IMR-90 (cell line): ENCODE data around the gene ADPRHL1. TPM values are rescaled to one million over a fixed set of nuclear protein-coding genes. Genes with fewer than 3 reads are reported as not detected.

Experiments used
- ATAC-seq: fragments of 200-7000 bp; cut with Tn5 transposase; 2 replicates; pipeline ENCODE4 v1.9.1; 2020; ENCODE audit warnings: low read depth, mild to moderate bottlenecking, moderate library complexity
- BruUV-seq: library from RNA; stranded (reverse); fragments of 400-500 nt; replicated peaks from 2 replicates; lab custom pipeline; 2021; lab: Mats Ljungman, UMichigan
- CTCF ChIA-PET: fragments of 300-600 bp; formaldehyde crosslinking; extraction: SDS; loops from one replicate; lab custom pipeline; 2021; ENCODE audit warnings: antibody characterized with exemption; lab: Yijun Ruan, JAX
- POLR2A ChIA-PET: fragments of 300-600 bp; sonication (Branson Sonifier 250); formaldehyde crosslinking; loops from one replicate; lab custom pipeline; 2022; ENCODE audit warnings: antibody characterized with exemption; ENCODE audit not compliant: unreplicated experiment; lab: Charles Lee
- DNase-seq: peaks from one replicate; pipeline ENCODE4 v3.0.0; 2013
- H2AFZ ChIP-seq: replicated peaks from 2 replicates; pipeline ENCODE3; 2013; ENCODE audit warnings: low read length, mild to moderate bottlenecking; ENCODE audit not compliant: poor library complexity
- H2AK5ac ChIP-seq: 2 replicates; pipeline ENCODE4 v1.6.1; 2013; ENCODE audit warnings: low read depth, low read length, inconsistent platforms
- H2AK9ac ChIP-seq: replicated peaks from 2 replicates; pipeline ENCODE3; 2013; ENCODE audit warnings: mild to moderate bottlenecking, low read depth, low read length, moderate library complexity; ENCODE audit not compliant: poor library complexity
- H2BK120ac ChIP-seq: 2 replicates; pipeline ENCODE4 v1.6.1; 2013; ENCODE audit warnings: low read depth, low read length, inconsistent platforms
- H2BK15ac ChIP-seq: 3 replicates; pipeline ENCODE4 v1.6.1; 2013; ENCODE audit warnings: low read depth, low read length, inconsistent platforms
- H2BK20ac ChIP-seq: 2 replicates; pipeline ENCODE4 v1.6.1; 2013; ENCODE audit warnings: low read depth, mild to moderate bottlenecking, inconsistent platforms, low read length, moderate library complexity
- H2BK5ac ChIP-seq: 2 replicates; pipeline ENCODE4 v1.6.1; 2013; ENCODE audit warnings: mild to moderate bottlenecking, low read depth, low read length, inconsistent platforms; ENCODE audit not compliant: poor library complexity, severe bottlenecking
- H3K14ac ChIP-seq: replicated peaks from 2 replicates; pipeline ENCODE4 v1.6.1; 2013; ENCODE audit warnings: low read depth, low read length, inconsistent platforms
- H3K18ac ChIP-seq: 2 replicates; pipeline ENCODE4 v1.6.1; 2013; ENCODE audit warnings: low read depth, low read length, control low read depth
- H3K23ac ChIP-seq: 2 replicates; pipeline ENCODE4 v1.6.1; 2013; ENCODE audit warnings: low read depth, low read length, inconsistent platforms
- H3K27ac ChIP-seq: 2 replicates; pipeline ENCODE4 v1.5.1; 2013; ENCODE audit warnings: mild to moderate bottlenecking, control low read depth, low read length; ENCODE audit not compliant: insufficient read depth
- H3K27me3 ChIP-seq: 2 replicates; pipeline ENCODE4 v1.6.1; 2013; ENCODE audit warnings: low read length; ENCODE audit not compliant: control insufficient read depth, insufficient read depth
- H3K36me3 ChIP-seq: 2 replicates; pipeline ENCODE4 v1.6.1; 2013; ENCODE audit warnings: low read length, mixed read lengths; ENCODE audit not compliant: control insufficient read depth, insufficient read depth
- H3K4ac ChIP-seq: 2 replicates; pipeline ENCODE4 v1.6.1; 2013; ENCODE audit warnings: low read depth, low read length, inconsistent platforms
- H3K4me1 ChIP-seq: 2 replicates; pipeline ENCODE4 v1.6.1; 2013; ENCODE audit warnings: low read length, mixed read lengths; ENCODE audit not compliant: control insufficient read depth, insufficient read depth
- H3K4me2 ChIP-seq: 2 replicates; pipeline ENCODE4 v1.6.1; 2013; ENCODE audit warnings: low read depth, mild to moderate bottlenecking, control low read depth, low read length, moderate library complexity
- H3K4me3 ChIP-seq: 2 replicates; pipeline ENCODE4 v1.5.1; 2013; ENCODE audit warnings: low read depth, mild to moderate bottlenecking, control low read depth, low read length, moderate library complexity; ENCODE audit not compliant: insufficient read depth
- H3K56ac ChIP-seq: 2 replicates; pipeline ENCODE4 v1.6.1; 2013; ENCODE audit warnings: low read length, inconsistent platforms; ENCODE audit not compliant: insufficient read depth; ENCODE audit errors: extremely low read depth
- H3K79me1 ChIP-seq, 2 experiments: 2 replicates each; pipeline ENCODE4 v1.6.1; 2013; ENCODE audit warnings: low read length in 2 of 2, inconsistent platforms in 1 of 2, low read depth in 1 of 2
- H3K9ac ChIP-seq: 2 replicates; pipeline ENCODE4 v1.6.1; 2013; ENCODE audit warnings: low read depth, low read length, control low read depth
- H3K9me1 ChIP-seq: 2 replicates; pipeline ENCODE4 v1.6.1; 2013; ENCODE audit warnings: low read length, inconsistent platforms; ENCODE audit not compliant: insufficient read depth
- H3K9me3 ChIP-seq: 2 replicates; pipeline ENCODE4 v1.6.1; 2013; ENCODE audit warnings: low read length; ENCODE audit not compliant: control insufficient read depth, insufficient read depth
- H4K20me1 ChIP-seq: 2 replicates; pipeline ENCODE4 v1.6.1; 2013; ENCODE audit warnings: low read length, inconsistent platforms; ENCODE audit not compliant: insufficient read depth
- H4K5ac ChIP-seq: 2 replicates; pipeline ENCODE4 v1.6.1; 2013; ENCODE audit warnings: mild to moderate bottlenecking, low read depth, low read length, control low read depth
- H4K8ac ChIP-seq, 2 experiments: 2 replicates each; pipeline ENCODE4 v1.6.1; 2013; ENCODE audit warnings: low read depth in 2 of 2, low read length in 2 of 2, control low read depth in 1 of 2, inconsistent platforms in 1 of 2
- H4K91ac ChIP-seq: 2 replicates; pipeline ENCODE4 v1.6.1; 2013; ENCODE audit warnings: low read depth, low read length, inconsistent platforms; ENCODE audit not compliant: insufficient read depth
- MAFK ChIP-seq: IDR thresholded peaks from 2 replicates; pipeline ENCODE4 v1.6.1; 2012; ENCODE audit warnings: low read depth, low read length, improper control_type of control experiment
- MAZ ChIP-seq: IDR thresholded peaks from 2 replicates; pipeline ENCODE4 v1.6.1; 2012; ENCODE audit warnings: low read depth, mild to moderate bottlenecking, low read length, improper control_type of control experiment, moderate library complexity, borderline replicate concordance
- POLR2A ChIP-seq: IDR thresholded peaks from 2 replicates; pipeline ENCODE4 v1.6.1; 2012; ENCODE audit warnings: mild to moderate bottlenecking, low read depth, low read length
- RAD21 ChIP-seq: IDR thresholded peaks from 2 replicates; pipeline ENCODE4 v1.6.1; 2012; ENCODE audit warnings: low read length, improper control_type of control experiment
- RCOR1 ChIP-seq: IDR thresholded peaks from 2 replicates; pipeline ENCODE4 v1.6.1; 2012; ENCODE audit warnings: mild to moderate bottlenecking, low read length, improper control_type of control experiment; ENCODE audit not compliant: insufficient replicate concordance
- RFX5 ChIP-seq: IDR thresholded peaks from 2 replicates; pipeline ENCODE4 v1.8.0; 2012; ENCODE audit warnings: low read depth, mild to moderate bottlenecking, low read length, moderate library complexity
- WGBS, 2 experiments: methylation state at CpG; one replicate each; pipeline versions ENCODE4 v1.1.5 to v1.1.7; 2013; ENCODE audit warnings: missing lambda C conversion rate in 2 of 2; ENCODE audit not compliant: insufficient read length in 1 of 2; ENCODE audit errors: extremely low coverage in 2 of 2; 5-methylcytosine and 5-hydroxymethylcytosine counted together
- dilution Hi-C: fragments of 300-500 bp; cut with HindIII; formaldehyde crosslinking; loops from one replicate; pipeline ENCODE4 v1.14.3; 2018; ENCODE audit warnings: low sequenced_read_pairs; ENCODE audit not compliant: unreplicated experiment
- in situ Hi-C: fragments of 300-500 bp; cut with MboI; formaldehyde crosslinking; loops from 3 replicates; pipeline ENCODE4 v1.14.3; 2019; ENCODE audit warnings: low sequenced_read_pairs, inconsistent platforms, mixed read lengths
- intact Hi-C: fragments of 100-400 bp; cut with micrococcal nuclease; formaldehyde crosslinking; loops from 2 replicates; pipeline ENCODE4 v1.10.0; 2022
- polyA plus RNA-seq, 3 experiments: library from polyadenylated mRNA; depleted of rRNA; stranded (reverse); fragments of >200 nt; gene quantifications; 2 replicates each; pipeline ENCODE4 v1.2.3, GENCODE V29; 2012; ENCODE audit warnings: low replicate concordance in 1 of 3
- total RNA-seq: library from RNA; depleted of rRNA; stranded (reverse); fragments of >200 nt; gene quantifications from 2 replicates; pipeline ENCODE4 v1.2.3, GENCODE V29; 2012

ADPRHL1 gene
- total and polyA plus RNA-seq, 2 of the 4 experiments (the other 2 are of a cell fraction) = 0.36 to 0.67 TPM

GRCh38 chr13:113367771-113368170 lies 85.5 kb downstream of the ADPRHL1 start:
- BruUV-seq = no TSS peak

More at GRCh38 chr13:113367771-113368170, 85.5 kb downstream of the ADPRHL1 start:
- Histone ChIP-seq H2AK9ac (no peak overlapping the region), H4K91ac (no peak overlapping the region), H2BK5ac (no peak overlapping the region), H3K36me3 (no peaks in the 10 kb centered on the region), H4K5ac (no peak overlapping the region), H2BK20ac (no peak overlapping the region), H4K8ac (no peak overlapping the region), H3K9me1 (no peaks in the 10 kb centered on the region), H4K20me1 (no peaks in the 10 kb centered on the region), H3K18ac (no peak overlapping the region), H3K56ac (no peak overlapping the region), H2AK5ac (no peak overlapping the region), H2BK120ac (no peak overlapping the region), H3K23ac (no peak overlapping the region), H3K14ac (no peak overlapping the region), H3K27ac (no peak overlapping the region), H2BK15ac (no peak overlapping the region), H2AFZ (no peak overlapping the region), H3K79me1 (no peaks in the 10 kb centered on the region), H3K9ac (no peak overlapping the region), H3K4me3 (no peak overlapping the region), H3K9me3 (no peaks in the 10 kb centered on the region), H3K4ac (no peak overlapping the region), H3K4me2 (no peak overlapping the region), H3K4me1 (no peaks in the 10 kb centered on the region; the same call in 1 of the 2 replicates), H3K27me3 (peaks cover 22% of the 10 kb centered on the region)
- in situ Hi-C loops (no loop called here), intact Hi-C loops (no loop called here), dilution Hi-C loops (no loop called here)
- TF ChIP-seq RFX5 (no peak), POLR2A (no peak), MAFK (no peak), RAD21 (no peak), MAZ (no peak), RCOR1 (no peak)
- no peak for DNase-seq
- ChIA-PET POLR2A (no interaction called here), CTCF (no interaction called here)
- ATAC-seq = no peak
- 38% methylated on average over 3 of the region's 6 CpGs; no CpG with 5 or more reads in 1 of the 2 experiments for WGBS, 2 experiments
